ENCODE results near the gene TMEM128. TPM values are rescaled to one million over a fixed set of nuclear protein-coding genes. Genes with fewer than 3 reads are reported as not detected.
A peak's percentile ranks its signal among the peaks of the same experiment; 100 is the strongest.

Gene TMEM128
- total RNA-seq = 10 to 100 TPM; 14.0 to 15.9 TPM

GRCh38 chr4:4248029-4248884 lies at the start of gene TMEM128:
Gene TMEM128, minus strand, starts transcription at chr4:4248223. Its CDS starts 21 bp downstream, at chr4:4248202.
- Mint-ChIP-seq H3K27me3 (ENCODE audit: low read depth) (no peaks in the 10 kb centered on the region), H3K27ac (peak within 1 kb of the TSS; percentile 98), H3K4me3 (peak within 1 kb of the TSS; percentile 95), H3K9me3 (ENCODE audit: insufficient read depth) (no peaks in the 10 kb centered on the region), H3K4me1 (ENCODE audit: low read depth) (peaks cover 29% of the 10 kb centered on the region), H3K36me3 (ENCODE audit: low read depth) (peaks cover 21% of the 10 kb centered on the region)
- ChIA-PET POLR2A (interaction anchor here (0.5 to 2.2 kb wide), 24 partner anchors 10 to 696 kb away, joined by 3 to 10 read pairs (median 3); partner anchors contain the start of gene NSG1), CTCF (interaction anchor here (0.9 to 5.5 kb wide), 10 partner anchors 8 to 215 kb away, joined by 3 to 58 read pairs (median 5); partner anchors contain the start of genes LYAR and ZBTB49)
- ATAC-seq (peak; percentile 97), DNase-seq (peak; percentile 94)

- peaks cover 4% of the 10 kb centered on the region for H3K4me1 Mint-ChIP-seq (ENCODE audit: low read depth)
- H3K36me3 Mint-ChIP-seq (ENCODE audit: low read depth) = peaks cover 8% of the 10 kb centered on the region
- ChIA-PET POLR2A (no interaction called here), CTCF (interaction anchor here (0.7 kb wide), 1 partner anchor 41 kb away, joined by 3 read pairs; no protein-coding TSS in a partner anchor)
- no peaks in the 10 kb centered on the region for H3K27me3 Mint-ChIP-seq (ENCODE audit: low read depth)
- no peak for ATAC-seq
- no peak overlapping the region for H3K4me3 Mint-ChIP-seq
- DNase-seq = no peak
- no peaks in the 10 kb centered on the region for H3K9me3 Mint-ChIP-seq (ENCODE audit: insufficient read depth)
- no peak overlapping the region for H3K27ac Mint-ChIP-seq
These were observed 48.3 kb upstream of the TMEM128 start for GRCh38 chr4:4296283-4296846.

GRCh38 chr4:4293279-4293678 lies 45.3 kb upstream of the TMEM128 start:
- ATAC-seq (no peak), DNase-seq (no peak)
- Mint-ChIP-seq H3K4me1 (ENCODE audit: low read depth) (peaks cover 19% of the 10 kb centered on the region), H3K27me3 (ENCODE audit: low read depth) (no peaks in the 10 kb centered on the region), H3K36me3 (ENCODE audit: low read depth) (peaks cover 10% of the 10 kb centered on the region), H3K9me3 (ENCODE audit: insufficient read depth) (no peaks in the 10 kb centered on the region), H3K27ac (no peak overlapping the region), H3K4me3 (no peak overlapping the region)
- ChIA-PET POLR2A (no interaction called here), CTCF (no interaction called here)

- CTCF ChIA-PET = interaction anchor here (1.4 to 1.6 kb wide), 2 partner anchors 17 to 42 kb away, joined by 5 to 7 read pairs; partner anchors contain the start of gene TMEM128
- DNase-seq (peak; percentile 97), ATAC-seq (peak; percentile 94)
- POLR2A ChIA-PET = interaction anchor here (1.0 to 1.2 kb wide), 2 partner anchors 12 to 18 kb away, joined by 3 to 4 read pairs; no protein-coding TSS in a partner anchor
- peak within 1 kb of the TSS; percentile 96 for H3K27ac Mint-ChIP-seq
- H3K4me1 Mint-ChIP-seq (ENCODE audit: low read depth) = peaks cover 34% of the 10 kb centered on the region
- H3K27me3 Mint-ChIP-seq (ENCODE audit: low read depth) = no peaks in the 10 kb centered on the region
- H3K9me3 Mint-ChIP-seq (ENCODE audit: insufficient read depth) = no peaks in the 10 kb centered on the region
- peaks cover 16% of the 10 kb centered on the region for H3K36me3 Mint-ChIP-seq (ENCODE audit: low read depth)
- peak within 1 kb of the TSS; percentile 95 for H3K4me3 Mint-ChIP-seq
These were observed 42.2 kb upstream of the TMEM128 start, which contains the start of the genes LYAR and ZBTB49 for GRCh38 chr4:4289941-4290850. Gene LYAR, minus strand, starts transcription at chr4:4290154. Its CDS starts 6,412 bp downstream, at chr4:4283742. Gene ZBTB49, plus strand, starts transcription at chr4:4290251. Its CDS starts 9,695 bp downstream, at chr4:4299946.

- POLR2A ChIA-PET = interaction anchor here (1.0 to 1.2 kb wide), 2 partner anchors 13 to 18 kb away, joined by 3 to 4 read pairs; no protein-coding TSS in a partner anchor
- CTCF ChIA-PET = interaction anchor here (1.4 to 1.6 kb wide), 2 partner anchors 16 to 41 kb away, joined by 5 to 7 read pairs; partner anchors contain the start of gene TMEM128
- peak overlapping the region; percentile 96 for H3K27ac Mint-ChIP-seq
- ATAC-seq (peak; percentile 15), DNase-seq (no peak)
- peaks cover 17% of the 10 kb centered on the region for H3K36me3 Mint-ChIP-seq (ENCODE audit: low read depth)
- peak overlapping the region; percentile 95 for H3K4me3 Mint-ChIP-seq
- no peaks in the 10 kb centered on the region for H3K27me3 Mint-ChIP-seq (ENCODE audit: low read depth)
- no peaks in the 10 kb centered on the region for H3K9me3 Mint-ChIP-seq (ENCODE audit: insufficient read depth)
- peaks cover 34% of the 10 kb centered on the region for H3K4me1 Mint-ChIP-seq (ENCODE audit: low read depth)
These were observed 41.5 kb upstream of the TMEM128 start for GRCh38 chr4:4289597-4289940.

GRCh38 chr4:4289055-4289454 lies 41.0 kb upstream of the TMEM128 start:
- peaks cover 18% of the 10 kb centered on the region for H3K36me3 Mint-ChIP-seq (ENCODE audit: low read depth)
- no peaks in the 10 kb centered on the region for H3K9me3 Mint-ChIP-seq (ENCODE audit: insufficient read depth)
- H3K4me1 Mint-ChIP-seq (ENCODE audit: low read depth) = peaks cover 34% of the 10 kb centered on the region
- DNase-seq (peak; percentile 21), ATAC-seq (no peak)
- ChIA-PET POLR2A (no interaction called here), CTCF (interaction anchor here (1.2 kb wide), 1 partner anchor 41 kb away, joined by 5 read pairs; the partner anchor contains the start of gene TMEM128)
- peak overlapping the region; percentile 96 for H3K27ac Mint-ChIP-seq
- H3K27me3 Mint-ChIP-seq (ENCODE audit: low read depth) = no peaks in the 10 kb centered on the region
- peak overlapping the region; percentile 95 for H3K4me3 Mint-ChIP-seq

- POLR2A ChIA-PET = no interaction called here
- CTCF ChIA-PET = interaction anchor here (1.2 to 2.6 kb wide), 2 partner anchors 28 to 40 kb away, joined by 5 to 13 read pairs; partner anchors contain the start of gene TMEM128
- Mint-ChIP-seq H3K27ac (no peak overlapping the region), H3K4me1 (ENCODE audit: low read depth) (peaks cover 34% of the 10 kb centered on the region), H3K9me3 (ENCODE audit: insufficient read depth) (no peaks in the 10 kb centered on the region), H3K36me3 (ENCODE audit: low read depth) (peaks cover 25% of the 10 kb centered on the region), H3K27me3 (ENCODE audit: low read depth) (no peaks in the 10 kb centered on the region), H3K4me3 (peak overlapping the region; percentile 13)
- DNase-seq = no peak
- ATAC-seq = no peak
These were observed 40.1 kb upstream of the TMEM128 start for GRCh38 chr4:4288098-4288497.

- H3K36me3 Mint-ChIP-seq (ENCODE audit: low read depth) = peaks cover 43% of the 10 kb centered on the region
- no peaks in the 10 kb centered on the region for H3K9me3 Mint-ChIP-seq (ENCODE audit: insufficient read depth)
- POLR2A ChIA-PET = interaction anchor here (0.8 to 1.4 kb wide), 3 partner anchors 10 to 37 kb away, joined by 3 to 4 read pairs (median 4); partner anchors contain the start of gene TMEM128
- H3K4me1 Mint-ChIP-seq (ENCODE audit: low read depth) = peaks cover 24% of the 10 kb centered on the region
- no peak for ATAC-seq
- no peak overlapping the region for H3K4me3 Mint-ChIP-seq
- H3K27me3 Mint-ChIP-seq (ENCODE audit: low read depth) = no peaks in the 10 kb centered on the region
- CTCF ChIA-PET = interaction anchor here (0.9 to 2.6 kb wide), 4 partner anchors 10 to 63 kb away, joined by 3 to 11 read pairs (median 3); no protein-coding TSS in a partner anchor
- no peak for DNase-seq
- peak overlapping the region; percentile 40 for H3K27ac Mint-ChIP-seq
These were observed 37.0 kb upstream of the TMEM128 start for GRCh38 chr4:4284827-4285618.

GRCh38 chr4:4281787-4282186 lies 33.8 kb upstream of the TMEM128 start:
- Mint-ChIP-seq H3K27ac (no peak overlapping the region), H3K27me3 (ENCODE audit: low read depth) (no peaks in the 10 kb centered on the region), H3K4me1 (ENCODE audit: low read depth) (peaks cover 5% of the 10 kb centered on the region), H3K36me3 (ENCODE audit: low read depth) (peaks cover 55% of the 10 kb centered on the region), H3K9me3 (ENCODE audit: insufficient read depth) (no peaks in the 10 kb centered on the region), H3K4me3 (no peak overlapping the region)
- no peak for DNase-seq
- POLR2A ChIA-PET = interaction anchor here (0.7 kb wide), 1 partner anchor 260 kb away, joined by 3 read pairs; the partner anchor contains the start of gene STX18
- CTCF ChIA-PET = interaction anchor here (1.4 to 1.6 kb wide), 2 partner anchors 13 to 22 kb away, joined by 3 to 7 read pairs; no protein-coding TSS in a partner anchor
- ATAC-seq = no peak

- H3K4me1 Mint-ChIP-seq (ENCODE audit: low read depth) = peaks cover 2% of the 10 kb centered on the region
- CTCF ChIA-PET = no interaction called here
- POLR2A ChIA-PET = no interaction called here
- H3K9me3 Mint-ChIP-seq (ENCODE audit: insufficient read depth) = no peaks in the 10 kb centered on the region
- H3K36me3 Mint-ChIP-seq (ENCODE audit: low read depth) = peaks cover 51% of the 10 kb centered on the region
- DNase-seq (no peak), ATAC-seq (no peak)
- H3K27ac Mint-ChIP-seq = peak overlapping the region; percentile 52
- no peak overlapping the region for H3K4me3 Mint-ChIP-seq
- no peaks in the 10 kb centered on the region for H3K27me3 Mint-ChIP-seq (ENCODE audit: low read depth)
These were observed 29.5 kb upstream of the TMEM128 start for GRCh38 chr4:4277531-4277930.
